Lung (tissue), 12 donors: Measurements from ENCODE around the gene TCEAL3. TPM values are rescaled to one million over a fixed set of nuclear protein-coding genes. Genes with fewer than 3 reads are reported as not detected.
A peak's percentile ranks its signal among the peaks of the same experiment; 100 is the strongest.

Experiments used
- ATAC-seq: fragments of 200-7000 bp; cut with Tn5 transposase; one replicate; pipeline ENCODE4 v1.9.1; 2020; ENCODE audit warnings: moderate number of reproducible peaks; ENCODE audit not compliant: insufficient read depth, low FRiP score
- DNase-seq, 3 donors: peaks; one replicate each; pipeline ENCODE4 v3.0.0-alpha.2; 2013 to 2017
- H3K27ac ChIP-seq, 2 donors: one replicate each; pipeline ENCODE4 v1.5.1; 2013; ENCODE audit warnings: mild to moderate bottlenecking in 2 of 2, moderate library complexity in 2 of 2, control low read depth in 1 of 2, inconsistent platforms in 1 of 2, low read depth in 1 of 2, low read length in 1 of 2
- H3K27me3 ChIP-seq, 3 donors: one replicate each; pipeline ENCODE4 v1.5.1; 2013; ENCODE audit warnings: low read length in 2 of 3; ENCODE audit not compliant: control insufficient read depth in 3 of 3, insufficient read depth in 3 of 3
- H3K36me3 ChIP-seq, 4 donors: one replicate each; pipeline ENCODE4 v1.5.1; 2013; ENCODE audit warnings: low read length in 4 of 4, mild to moderate bottlenecking in 1 of 4, moderate library complexity in 1 of 4; ENCODE audit not compliant: control insufficient read depth in 4 of 4, insufficient read depth in 4 of 4
- H3K4me1 ChIP-seq, 5 donors: one replicate each; pipeline ENCODE4 v1.5.1; 2013; ENCODE audit warnings: low read length in 5 of 5, mild to moderate bottlenecking in 2 of 5, moderate library complexity in 1 of 5; ENCODE audit not compliant: control insufficient read depth in 5 of 5, insufficient read depth in 5 of 5
- H3K4me3 ChIP-seq: one replicate; pipeline ENCODE4 v1.5.1; 2013; ENCODE audit warnings: mild to moderate bottlenecking, control low read depth, moderate library complexity
- H3K9ac ChIP-seq, 2 donors: one replicate each; pipeline ENCODE4 v1.5.1; 2013; ENCODE audit warnings: low read length in 2 of 2, control low read depth in 1 of 2; ENCODE audit not compliant: insufficient read depth in 1 of 2
- H3K9me3 ChIP-seq, 4 donors: one replicate each; pipeline ENCODE4 v1.5.1; 2013; ENCODE audit warnings: low read length in 3 of 4, mild to moderate bottlenecking in 1 of 4, moderate library complexity in 1 of 4; ENCODE audit not compliant: control insufficient read depth in 4 of 4, insufficient read depth in 3 of 4
- WGBS, 2 donors: extraction: QIAGEN DNeasy Blood & Tissue Kit; methylation state at CpG; one replicate each; pipeline ENCODE4 v1.1.7; 2013; 5-methylcytosine and 5-hydroxymethylcytosine counted together
- polyA plus RNA-seq, 2 donors: library from polyadenylated mRNA; stranded (reverse); fragments of 200-250 nt; gene quantifications; one replicate each; pipeline ENCODE4 v1.2.1, GENCODE V29; 2013
- total RNA-seq, 2 donors: library from RNA; depleted of rRNA in 1 of 2; stranded (reverse); fragments of >200 nt in 1 of 2; gene quantifications; one replicate each; pipeline ENCODE4 v1.2.1, GENCODE V29; 2014 to 2021
- TF ChIP-seq, protein P1 (sequence below): IDR thresholded peaks from 2 replicates; pipeline ENCODE4 v1.5.1; 2012; ENCODE audit warnings: mild to moderate bottlenecking; ENCODE audit errors: control extremely low read depth, extremely low read depth
- donor health status: control.
- donor health status: control.
- donor health status: Bipolar disorder and iron deficiency.
- donor health status: healthy.
- donor health status: DM: yes; HTN: yes; CAD: no.

TCEAL3 gene
- total and polyA plus RNA-seq, 4 donors = 5.9 to 37.9 (median 28.9) TPM

DNA sequence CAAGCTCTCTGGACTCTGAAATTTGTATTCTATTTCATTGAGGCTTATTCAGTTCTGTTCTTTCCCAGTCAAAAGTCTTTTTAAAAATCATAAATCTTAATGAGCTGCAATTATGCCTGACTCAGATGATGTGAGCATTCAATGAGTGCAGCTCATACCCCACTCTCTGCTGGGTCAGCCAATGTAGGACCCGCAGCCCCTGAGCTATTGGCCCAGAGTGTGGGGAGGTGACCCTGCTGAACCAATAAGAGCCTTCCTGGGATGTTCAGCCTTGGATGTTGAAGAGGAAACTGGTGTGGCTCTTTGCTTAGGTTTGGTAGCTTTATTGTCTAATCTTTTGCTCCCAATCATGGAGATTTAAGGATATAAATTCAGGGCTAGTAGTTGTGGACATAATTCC, 34.6 kb upstream of the TCEAL3 start:
- WGBS, 2 donors = 68 to 89% methylated on average over 1 of the region's 1 CpG
- no peak for DNase-seq
- ATAC-seq = no peak

DNA sequence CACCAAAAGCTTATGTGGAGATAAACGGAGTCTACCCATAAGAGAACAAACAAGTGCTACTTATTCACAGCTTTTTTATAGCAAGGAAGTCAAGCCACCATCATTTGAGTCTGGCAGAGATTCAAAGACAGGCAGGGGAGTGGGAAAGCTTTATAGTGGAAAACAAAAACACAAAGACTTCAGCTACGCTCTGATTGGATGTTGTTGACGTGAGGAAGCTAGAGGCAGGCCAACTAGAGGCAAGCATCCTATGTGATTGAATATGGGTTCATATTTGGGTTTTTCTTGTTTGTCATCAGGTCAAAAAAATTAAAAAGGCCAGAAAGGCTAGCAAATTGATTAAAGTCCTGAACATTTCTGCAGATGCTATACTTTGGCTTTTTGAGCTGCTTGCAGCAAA, 23.2 kb upstream of the TCEAL3 start:
- ATAC-seq = no peak
- H3K9ac ChIP-seq = no peak overlapping the region
- DNase-seq = peak; percentile 18 to 55 (median 51)
- peaks cover 0 to 2% (median 0%) of the 10 kb centered on the region in 4 donors for H3K36me3 ChIP-seq
- no peak overlapping the region for H3K27ac ChIP-seq
- TF ChIP-seq, protein P1, sequence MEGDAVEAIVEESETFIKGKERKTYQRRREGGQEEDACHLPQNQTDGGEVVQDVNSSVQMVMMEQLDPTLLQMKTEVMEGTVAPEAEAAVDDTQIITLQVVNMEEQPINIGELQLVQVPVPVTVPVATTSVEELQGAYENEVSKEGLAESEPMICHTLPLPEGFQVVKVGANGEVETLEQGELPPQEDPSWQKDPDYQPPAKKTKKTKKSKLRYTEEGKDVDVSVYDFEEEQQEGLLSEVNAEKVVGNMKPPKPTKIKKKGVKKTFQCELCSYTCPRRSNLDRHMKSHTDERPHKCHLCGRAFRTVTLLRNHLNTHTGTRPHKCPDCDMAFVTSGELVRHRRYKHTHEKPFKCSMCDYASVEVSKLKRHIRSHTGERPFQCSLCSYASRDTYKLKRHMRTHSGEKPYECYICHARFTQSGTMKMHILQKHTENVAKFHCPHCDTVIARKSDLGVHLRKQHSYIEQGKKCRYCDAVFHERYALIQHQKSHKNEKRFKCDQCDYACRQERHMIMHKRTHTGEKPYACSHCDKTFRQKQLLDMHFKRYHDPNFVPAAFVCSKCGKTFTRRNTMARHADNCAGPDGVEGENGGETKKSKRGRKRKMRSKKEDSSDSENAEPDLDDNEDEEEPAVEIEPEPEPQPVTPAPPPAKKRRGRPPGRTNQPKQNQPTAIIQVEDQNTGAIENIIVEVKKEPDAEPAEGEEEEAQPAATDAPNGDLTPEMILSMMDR = no peak
- H3K9me3 ChIP-seq = peaks cover 0 to 10% (median 0%) of the 10 kb centered on the region in 4 donors
- peaks cover 0 to 13% (median 4%) of the 10 kb centered on the region in 3 donors for H3K27me3 ChIP-seq
- 68 to 85% methylated on average over 3 of the region's 3 CpGs for WGBS, 2 donors
- peaks cover 0 to 2% (median 0%) of the 10 kb centered on the region in 5 donors for H3K4me1 ChIP-seq
- H3K4me3 ChIP-seq = no peak overlapping the region

More for the DNA sequence above, 34.6 kb upstream of the TCEAL3 start:
- Histone ChIP-seq H3K27me3 (peaks cover 0 to 33% (median 5%) of the 10 kb centered on the region in 3 donors), H3K36me3 (no peaks in the 10 kb centered on the region), H3K9ac (no peak overlapping the region), H3K9me3 (no peaks in the 10 kb centered on the region), H3K27ac (no peak overlapping the region), H3K4me1 (no peaks in the 10 kb centered on the region), H3K4me3 (no peak overlapping the region)
- TF ChIP-seq, protein P1 = no peak

DNA sequence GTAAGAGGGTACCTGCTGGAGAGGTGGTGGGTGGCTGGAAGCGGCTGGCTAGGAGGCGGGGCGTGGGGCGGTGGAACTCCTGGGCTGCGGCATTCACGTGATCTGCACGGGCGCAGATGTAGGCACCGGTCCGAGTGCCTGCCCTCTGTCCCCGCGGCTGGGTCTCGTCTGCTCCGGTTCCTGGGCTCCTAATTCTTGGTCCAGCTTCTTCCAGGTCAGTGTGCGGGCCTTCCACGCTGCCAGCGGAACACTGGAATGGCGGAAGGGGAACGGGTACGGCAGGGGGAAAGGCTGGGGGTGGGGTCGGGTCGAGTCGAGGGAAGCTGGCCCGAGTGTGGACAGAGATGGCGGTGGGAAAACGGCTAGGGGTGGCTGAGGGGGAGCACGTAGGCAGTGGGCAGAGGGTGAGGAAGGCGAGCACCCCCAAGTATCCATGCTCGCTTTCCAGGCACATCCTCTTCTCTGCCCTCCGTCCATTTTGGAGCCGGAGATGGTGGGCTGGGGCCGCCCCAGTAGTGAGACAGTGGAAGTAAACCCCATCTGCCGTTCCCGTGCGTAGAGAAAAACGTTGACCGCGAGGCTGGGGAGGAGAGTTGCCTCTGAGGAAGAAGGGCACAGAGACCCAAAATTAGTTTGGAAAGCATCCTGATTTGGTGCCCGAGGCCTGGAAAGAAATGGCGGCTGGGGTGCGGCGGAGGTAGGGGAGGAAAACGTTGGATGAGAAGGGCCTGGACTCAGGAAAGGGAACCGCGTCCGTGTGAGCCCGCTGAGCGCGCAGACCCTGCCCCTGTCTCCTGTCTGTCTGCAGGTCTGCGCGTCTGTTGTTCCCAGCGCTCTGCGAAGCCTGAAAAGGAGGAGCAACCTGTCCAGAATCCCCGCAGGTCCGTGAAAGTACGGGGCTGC, 22.1 kb upstream of the TCEAL3 start, which contains the start of gene TCEAL4:
TSS of gene TCEAL4 (plus strand) at position 105 of the 903 bp plus-strand sequence. CDS start 1,161 bp downstream, outside the sequence.
- ATAC-seq (peak; percentile 54), DNase-seq (peak; percentile 63 to 67 (median 65))
- peaks cover 0 to 13% (median 4%) of the 10 kb centered on the region in 3 donors for H3K27me3 ChIP-seq
- peaks cover 0 to 2% (median 0%) of the 10 kb centered on the region in 4 donors for H3K36me3 ChIP-seq
- H3K4me1 ChIP-seq = peaks cover 0 to 2% (median 0%) of the 10 kb centered on the region in 5 donors
- H3K27ac ChIP-seq = peak within 1 kb of the TSS; percentile 67 to 91
- 2 to 25% methylated on average over 25 to 56 of the region's 56 CpGs for WGBS, 2 donors
- H3K9ac ChIP-seq = peak within 1 kb of the TSS; percentile 70 to 75
- H3K4me3 ChIP-seq = peak within 1 kb of the TSS; percentile 86
- TF ChIP-seq, protein P1 = no peak
- H3K9me3 ChIP-seq = peaks cover 0 to 10% (median 0%) of the 10 kb centered on the region in 4 donors
